Neural crest cell (in vitro differentiated cells): Measurements from ENCODE around the gene NKG7. TPM values are rescaled to one million over a fixed set of nuclear protein-coding genes. Genes with fewer than 3 reads are reported as not detected.
A peak's percentile ranks its signal among the peaks of the same experiment; 100 is the strongest.

Experiments
- DNase-seq: peaks from one replicate; pipeline ENCODE4 v3.0.0; 2021; ENCODE audit warnings: low read depth, mixed read lengths, low spot score
- H3K27ac Mint-ChIP-seq: one replicate; pipeline ENCODE4 v1.8.0; 2021; ENCODE audit warnings: mild to moderate bottlenecking, mixed read lengths; ENCODE audit not compliant: unreplicated experiment
- H3K27me3 Mint-ChIP-seq: 2 replicates; pipeline ENCODE4 v1.8.0; 2021; ENCODE audit warnings: low read depth, mild to moderate bottlenecking, mixed read lengths
- H3K36me3 Mint-ChIP-seq: 2 replicates; pipeline ENCODE4 v1.8.0; 2021; ENCODE audit warnings: low read depth, mild to moderate bottlenecking, mixed read lengths
- H3K4me1 Mint-ChIP-seq: 2 replicates; pipeline ENCODE4 v1.8.0; 2021; ENCODE audit warnings: mixed read lengths
- H3K4me3 Mint-ChIP-seq: one replicate; pipeline ENCODE4 v1.8.0; 2021; ENCODE audit warnings: mild to moderate bottlenecking, mixed read lengths
- H3K9me3 Mint-ChIP-seq: 2 replicates; pipeline ENCODE4 v1.8.0; 2021; ENCODE audit warnings: mixed read lengths
- total RNA-seq: library from RNA; stranded (reverse); gene quantifications from 2 replicates; pipeline ENCODE4 v1.2.1, GENCODE V29; 2021
- TF ChIP-seq, protein P1 (sequence below): fragments of 200-600 bp; sonication (generic); conservative IDR thresholded peaks from 2 replicates; pipeline ENCODE4 v1.5.0; 2021; ENCODE audit warnings: antibody characterized with exemption, mild to moderate bottlenecking

Gene NKG7
- total RNA-seq, 1 donor from 2014 or later, result not detected

DNA sequence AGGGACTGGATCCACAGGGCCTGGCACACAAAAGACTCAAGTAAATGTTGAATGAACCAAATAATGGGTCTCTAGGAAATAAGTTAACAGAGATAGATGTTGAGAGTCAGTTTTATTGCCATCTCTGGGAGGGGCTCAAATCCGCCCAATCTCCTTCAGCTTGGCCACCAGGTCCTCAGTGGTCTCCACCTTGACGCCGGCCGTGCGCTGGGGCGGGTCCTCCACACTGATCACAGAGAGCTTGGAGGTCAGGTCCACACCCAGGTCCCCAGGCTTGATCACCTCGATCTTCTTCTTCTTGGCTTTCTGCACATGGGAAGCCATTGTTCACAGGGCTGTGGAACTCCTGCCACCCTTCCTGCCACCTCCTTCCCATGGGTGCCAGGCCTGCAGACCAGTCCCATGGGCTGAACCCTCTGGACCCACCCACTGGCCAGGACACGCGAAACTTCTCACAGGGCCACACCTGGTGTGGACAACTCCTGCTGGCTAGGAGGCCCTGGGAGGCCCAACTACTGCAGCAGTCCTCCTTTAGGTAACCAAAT is 27.3 kb downstream of the NKG7 start:
- TF ChIP-seq, protein P1, sequence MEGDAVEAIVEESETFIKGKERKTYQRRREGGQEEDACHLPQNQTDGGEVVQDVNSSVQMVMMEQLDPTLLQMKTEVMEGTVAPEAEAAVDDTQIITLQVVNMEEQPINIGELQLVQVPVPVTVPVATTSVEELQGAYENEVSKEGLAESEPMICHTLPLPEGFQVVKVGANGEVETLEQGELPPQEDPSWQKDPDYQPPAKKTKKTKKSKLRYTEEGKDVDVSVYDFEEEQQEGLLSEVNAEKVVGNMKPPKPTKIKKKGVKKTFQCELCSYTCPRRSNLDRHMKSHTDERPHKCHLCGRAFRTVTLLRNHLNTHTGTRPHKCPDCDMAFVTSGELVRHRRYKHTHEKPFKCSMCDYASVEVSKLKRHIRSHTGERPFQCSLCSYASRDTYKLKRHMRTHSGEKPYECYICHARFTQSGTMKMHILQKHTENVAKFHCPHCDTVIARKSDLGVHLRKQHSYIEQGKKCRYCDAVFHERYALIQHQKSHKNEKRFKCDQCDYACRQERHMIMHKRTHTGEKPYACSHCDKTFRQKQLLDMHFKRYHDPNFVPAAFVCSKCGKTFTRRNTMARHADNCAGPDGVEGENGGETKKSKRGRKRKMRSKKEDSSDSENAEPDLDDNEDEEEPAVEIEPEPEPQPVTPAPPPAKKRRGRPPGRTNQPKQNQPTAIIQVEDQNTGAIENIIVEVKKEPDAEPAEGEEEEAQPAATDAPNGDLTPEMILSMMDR, result no peak
- peaks cover 15% of the 10 kb centered on the region for H3K27me3 Mint-ChIP-seq
- no peaks in the 10 kb centered on the region for H3K9me3 Mint-ChIP-seq
- peaks cover 3% of the 10 kb centered on the region for H3K36me3 Mint-ChIP-seq
- DNase-seq, result no peak
- H3K4me3 Mint-ChIP-seq, result no peak overlapping the region
- H3K27ac Mint-ChIP-seq, result no peak overlapping the region
- no peaks in the 10 kb centered on the region for H3K4me1 Mint-ChIP-seq

DNA sequence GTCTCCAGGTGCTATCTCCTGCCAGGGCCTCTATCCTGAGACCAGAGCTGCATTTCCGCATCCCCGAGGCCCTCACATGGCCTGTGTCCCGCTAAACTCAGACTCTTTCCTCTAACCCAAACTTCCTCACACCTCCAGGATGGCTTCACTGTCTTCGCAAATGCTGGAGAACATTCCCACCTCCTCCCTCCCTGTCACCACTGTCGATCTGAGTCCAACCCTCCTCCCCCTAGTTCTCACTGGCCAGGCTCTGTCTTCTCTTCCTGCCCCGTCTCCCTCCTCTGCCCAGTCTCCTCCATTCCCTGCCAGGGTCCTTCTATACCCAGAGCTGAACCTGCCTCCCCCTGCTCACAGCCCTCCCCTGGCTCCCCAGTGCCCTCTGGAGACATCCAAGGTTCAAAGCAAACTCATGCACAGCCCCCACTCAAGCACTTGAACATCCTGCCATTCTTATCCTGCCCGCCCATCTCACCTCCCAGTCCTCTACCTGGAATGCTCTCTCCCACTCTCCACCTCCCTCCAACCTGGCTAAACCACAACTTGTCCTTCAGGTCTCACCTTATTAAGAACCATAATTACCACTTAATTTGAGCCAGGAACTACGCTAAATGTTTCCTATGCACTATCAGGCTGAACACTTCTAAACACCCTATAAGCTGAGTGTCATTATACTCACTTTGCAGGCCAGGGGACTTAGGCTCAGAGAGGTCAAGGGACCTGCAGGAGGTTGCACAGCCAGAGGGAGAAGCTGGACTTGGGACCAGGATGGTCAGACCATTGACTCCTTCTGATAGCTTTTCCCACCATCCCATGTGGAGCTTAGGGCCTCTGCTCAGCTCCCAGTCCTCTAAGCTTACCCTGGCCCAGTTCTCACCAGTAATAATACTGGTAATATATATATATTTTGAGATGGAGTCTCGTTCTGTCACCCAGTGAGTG is 29.6 kb downstream of the NKG7 start:
- peaks cover 12% of the 10 kb centered on the region for H3K4me1 Mint-ChIP-seq
- DNase-seq, result no peak
- TF ChIP-seq, protein P1, result no peak
- peaks cover 3% of the 10 kb centered on the region for H3K36me3 Mint-ChIP-seq
- peaks cover 15% of the 10 kb centered on the region for H3K27me3 Mint-ChIP-seq
- H3K4me3 Mint-ChIP-seq, result peak overlapping the region; percentile 39
- no peaks in the 10 kb centered on the region for H3K9me3 Mint-ChIP-seq
- peak overlapping the region; percentile 86 for H3K27ac Mint-ChIP-seq

DNA sequence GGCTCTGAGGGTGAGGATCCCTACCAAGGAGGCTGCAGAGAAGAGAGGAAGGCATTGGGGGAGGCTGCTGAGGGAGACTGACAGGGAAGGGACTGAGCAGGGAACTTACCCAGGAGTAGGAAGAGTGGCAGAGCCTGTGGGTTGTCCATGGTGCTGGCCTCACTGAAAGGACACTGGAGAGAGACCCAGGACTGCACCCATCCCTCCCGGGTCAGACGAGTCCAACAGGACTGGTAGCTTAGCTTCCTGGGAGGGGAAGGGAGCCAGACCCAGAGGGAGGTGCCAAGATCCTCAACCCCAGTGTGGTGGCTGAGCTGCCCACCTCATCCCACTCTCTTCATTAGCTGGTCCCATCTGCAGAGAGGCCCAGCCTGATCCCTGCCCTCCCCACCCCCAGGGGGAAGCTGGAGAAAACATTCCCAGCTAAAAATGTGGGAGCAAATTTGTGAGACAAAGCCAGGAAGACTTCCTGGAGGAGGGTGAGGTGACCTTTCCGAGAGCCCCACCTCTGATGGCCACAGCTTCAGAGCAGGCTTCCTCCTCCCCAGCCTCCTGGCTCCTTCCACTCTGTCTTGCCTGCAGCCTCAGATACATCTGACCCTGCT is 30.4 kb downstream of the NKG7 start, which contains the start of gene VSIG10L:
Gene VSIG10L, minus strand, starts transcription at position 164 of the 605 bp plus-strand sequence. Its CDS starts 15 bp downstream, at position 149.
- Mint-ChIP-seq H3K36me3 (no peaks in the 10 kb centered on the region), H3K9me3 (no peaks in the 10 kb centered on the region), H3K27ac (peak within 1 kb of the TSS; percentile 86), H3K4me1 (peaks cover 12% of the 10 kb centered on the region), H3K27me3 (peaks cover 15% of the 10 kb centered on the region), H3K4me3 (peak within 1 kb of the TSS; percentile 58)
- TF ChIP-seq, protein P1, result no peak
- DNase-seq, result no peak

DNA sequence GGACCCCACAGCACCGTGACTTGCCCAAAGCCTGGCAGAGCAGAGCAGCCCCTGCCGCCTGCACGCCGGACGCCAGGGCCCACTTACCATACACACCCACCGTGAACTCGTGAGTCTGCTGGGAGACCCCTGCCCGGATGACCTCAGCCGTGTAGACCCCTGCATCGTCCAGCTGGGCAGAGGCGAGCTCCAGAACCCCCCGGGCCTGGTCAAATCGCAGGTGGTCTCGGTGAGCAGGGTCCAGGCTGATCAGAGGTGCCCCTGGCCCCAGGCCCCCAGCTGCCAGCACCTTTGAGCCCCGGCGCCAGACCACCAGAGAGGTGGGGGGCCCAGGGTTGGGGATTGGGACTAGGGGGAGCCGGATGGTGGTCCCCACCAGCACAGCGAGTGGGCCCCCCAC is 31.4 kb downstream of the NKG7 start:
- TF ChIP-seq, protein P1, result no peak
- Mint-ChIP-seq H3K9me3 (no peaks in the 10 kb centered on the region), H3K4me1 (peaks cover 12% of the 10 kb centered on the region), H3K4me3 (peak overlapping the region; percentile 58), H3K27me3 (peaks cover 15% of the 10 kb centered on the region), H3K27ac (no peak overlapping the region), H3K36me3 (no peaks in the 10 kb centered on the region)
- no peak for DNase-seq
